ENCODE measurements around the gene ERC2. TPM values are rescaled to one million over a fixed set of nuclear protein-coding genes. Genes with fewer than 3 reads are reported as not detected.

ERC2 gene
- total RNA-seq, 1 donor from 2014 or later = 3.4 TPM

DNA sequence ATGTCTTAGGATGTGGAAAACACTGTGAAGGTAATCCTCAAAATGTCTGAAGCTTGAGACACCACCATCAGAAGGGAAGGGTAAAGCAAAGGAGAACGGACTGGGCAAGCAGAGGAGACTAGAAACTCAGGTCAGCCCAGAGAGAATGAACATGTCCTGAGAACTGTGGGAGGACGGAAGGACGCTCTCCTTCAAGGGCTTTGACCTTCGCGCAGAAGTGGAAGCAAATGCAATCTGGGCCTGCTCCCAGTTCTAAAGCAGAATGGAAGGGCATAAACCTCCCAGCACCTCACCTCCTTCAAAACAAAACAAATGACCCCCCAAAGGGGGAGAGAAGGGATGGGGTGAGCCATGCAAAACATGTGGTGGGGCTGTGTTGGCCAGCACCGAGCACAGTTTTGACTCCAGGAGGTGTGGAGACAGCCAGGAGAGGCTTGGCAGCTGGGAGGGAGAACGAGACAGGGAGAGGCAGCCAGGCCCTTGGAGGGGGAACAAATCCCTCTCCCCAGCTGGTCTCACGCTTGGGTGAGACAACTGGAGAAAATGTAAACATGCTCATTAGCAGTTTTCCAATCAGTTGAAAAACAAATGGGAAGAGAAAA lies 758.8 kb downstream of the ERC2 start:
- DNase-seq = peak; percentile 42

GRCh38 chr3:55708921-55709320 lies 759.3 kb downstream of the ERC2 start:
- no peak for DNase-seq

GRCh38 chr3:55708242-55708641 lies 760.0 kb downstream of the ERC2 start:
- no peak for DNase-seq

DNA sequence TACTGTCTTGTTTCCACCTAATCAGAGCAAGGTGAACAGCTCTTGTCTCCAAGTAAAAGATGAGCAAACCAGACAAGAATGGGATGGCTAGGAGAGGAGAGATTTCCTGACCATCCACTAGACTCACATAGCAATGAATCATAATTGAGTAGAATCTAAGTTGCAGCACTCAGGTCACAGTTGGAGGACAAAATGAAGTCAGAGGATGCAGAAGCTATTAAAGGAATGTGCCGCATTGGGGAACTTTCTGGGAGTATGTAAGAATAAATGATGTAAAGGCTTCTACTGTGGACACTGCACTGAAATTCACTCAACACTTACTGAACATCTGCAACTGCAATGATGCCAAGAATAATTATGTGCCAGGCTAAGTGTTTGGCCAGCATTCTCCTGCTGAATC lies 763.7 kb downstream of the ERC2 start:
- DNase-seq = no peak

DNA sequence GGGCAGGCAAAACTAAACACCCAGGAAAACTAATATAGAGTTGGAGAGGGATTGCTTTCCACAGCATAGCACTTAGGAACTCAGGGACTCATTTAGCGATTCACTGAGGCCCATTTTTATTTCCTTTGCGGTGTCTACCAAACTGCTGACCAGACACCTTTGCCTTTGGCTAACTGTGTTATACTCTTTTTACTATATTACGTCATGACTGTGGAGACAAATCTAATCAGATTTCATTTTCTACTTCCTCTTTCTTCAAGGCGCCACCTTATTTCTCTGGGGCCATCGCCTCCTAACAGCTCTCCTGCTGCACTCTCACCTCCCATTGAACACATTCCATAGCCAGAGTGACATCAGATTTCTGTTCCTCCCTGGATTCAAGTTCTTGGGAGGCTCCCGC lies 765.4 kb downstream of the ERC2 start:
- no peak for DNase-seq

- peak; percentile 47 for DNase-seq
Measured at GRCh38 chr3:55701997-55702396, 766.3 kb downstream of the ERC2 start.

DNA sequence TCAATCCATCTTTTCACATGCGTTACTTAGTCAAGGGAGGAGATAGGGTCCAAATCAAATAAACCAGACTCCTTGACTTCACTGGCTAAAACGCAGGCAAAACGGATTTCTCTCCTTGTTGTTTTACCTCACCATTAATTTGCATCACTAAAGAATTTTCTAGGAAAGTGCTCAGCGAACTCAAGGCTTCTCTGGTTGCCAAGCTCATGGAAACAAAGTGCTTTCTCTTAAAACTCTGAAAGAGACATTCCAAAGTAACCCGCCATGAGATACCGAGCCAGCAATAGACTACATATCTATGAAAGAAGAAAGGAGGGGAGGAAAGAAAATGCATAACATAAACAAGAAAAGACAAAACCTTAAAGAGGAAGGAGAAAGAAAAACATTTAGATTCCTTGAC lies 769.4 kb downstream of the ERC2 start:
- no peak for DNase-seq

GRCh38 chr3:55697177-55697865 lies 770.9 kb downstream of the ERC2 start:
- no peak for DNase-seq

DNA sequence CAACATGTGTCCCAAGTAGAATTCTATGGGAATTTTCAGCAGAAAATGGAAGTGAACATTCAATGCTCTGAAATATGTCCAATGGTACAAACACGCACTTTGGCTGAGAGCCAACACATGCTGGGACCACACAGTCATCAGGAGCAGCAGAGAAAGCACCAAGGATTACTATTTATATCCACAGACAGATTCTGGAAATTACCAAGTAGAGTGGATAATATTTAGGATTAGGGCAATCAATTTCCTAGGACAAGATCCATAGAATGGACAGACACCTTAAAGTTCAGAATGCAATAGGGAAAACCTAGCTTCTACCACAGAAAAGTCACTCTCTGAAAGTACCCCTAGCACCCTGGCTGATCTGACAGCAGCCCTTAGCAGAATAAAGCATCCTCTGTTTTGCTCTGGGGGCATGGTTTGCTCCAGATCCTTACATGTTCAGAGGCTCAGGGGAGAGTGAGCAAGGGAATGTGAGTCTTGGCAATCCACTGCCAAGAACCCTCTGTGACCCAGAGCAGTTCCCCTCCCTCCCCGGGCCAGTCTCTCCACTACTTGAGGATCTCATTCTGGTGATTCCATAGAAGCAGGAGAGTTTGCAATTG lies 775.2 kb downstream of the ERC2 start:
- DNase-seq = peak; percentile 69

DNA sequence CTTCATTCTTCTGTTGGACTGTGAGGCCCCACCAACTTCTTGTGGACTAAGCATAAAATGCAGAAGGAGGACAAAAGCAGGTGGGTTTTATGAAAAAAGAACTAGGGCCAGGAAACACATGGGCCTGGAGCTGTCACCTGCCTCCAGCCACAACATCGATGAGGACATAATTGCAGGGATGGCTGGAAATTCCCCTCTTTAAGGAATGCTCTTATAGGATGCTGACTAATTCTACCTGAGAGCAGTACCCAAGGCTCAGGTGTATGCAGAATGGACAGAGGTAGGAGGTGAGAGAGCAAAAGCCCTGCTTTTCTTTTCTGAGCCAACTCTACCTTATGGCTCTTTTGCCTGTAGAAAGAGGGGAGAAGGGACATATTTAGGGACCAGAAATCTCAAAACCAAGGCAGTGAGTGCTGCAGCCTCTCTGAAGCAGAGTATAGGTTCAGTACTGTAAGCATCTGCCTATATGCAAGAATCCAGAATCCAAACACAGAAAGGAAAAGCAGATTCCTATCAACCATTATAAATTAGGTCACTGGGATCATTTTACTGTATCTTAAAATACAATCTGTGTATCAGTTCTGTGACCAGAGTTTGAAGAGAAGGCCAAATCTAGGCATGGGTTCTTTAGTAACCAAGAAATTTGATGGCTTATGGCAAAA lies 775.8 kb downstream of the ERC2 start:
- no peak for DNase-seq

GRCh38 chr3:55691141-55691540 lies 777.1 kb downstream of the ERC2 start:
- no peak for DNase-seq

DNA sequence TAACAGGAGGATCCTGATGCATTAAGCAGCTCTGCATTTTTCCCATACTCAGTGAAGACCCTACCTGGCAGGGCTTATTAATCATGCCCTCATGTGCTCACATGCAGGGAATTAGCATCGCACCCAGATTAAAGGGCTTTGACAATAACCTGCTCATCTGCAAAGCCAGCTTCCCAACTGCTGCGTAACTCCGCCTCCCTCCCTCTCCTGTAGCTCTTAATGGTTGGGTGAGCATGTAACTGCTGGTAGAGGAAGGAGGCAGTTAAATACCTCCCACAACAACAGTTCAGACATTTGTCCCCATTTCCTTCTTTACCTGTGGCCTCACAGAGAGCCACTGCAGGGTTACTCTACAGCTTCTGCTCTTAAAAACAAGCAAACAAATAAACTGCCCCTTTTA lies 777.5 kb downstream of the ERC2 start:
- peak; percentile 41 for DNase-seq

GRCh38 chr3:55690177-55690576 lies 778.1 kb downstream of the ERC2 start:
- DNase-seq = no peak

DNA sequence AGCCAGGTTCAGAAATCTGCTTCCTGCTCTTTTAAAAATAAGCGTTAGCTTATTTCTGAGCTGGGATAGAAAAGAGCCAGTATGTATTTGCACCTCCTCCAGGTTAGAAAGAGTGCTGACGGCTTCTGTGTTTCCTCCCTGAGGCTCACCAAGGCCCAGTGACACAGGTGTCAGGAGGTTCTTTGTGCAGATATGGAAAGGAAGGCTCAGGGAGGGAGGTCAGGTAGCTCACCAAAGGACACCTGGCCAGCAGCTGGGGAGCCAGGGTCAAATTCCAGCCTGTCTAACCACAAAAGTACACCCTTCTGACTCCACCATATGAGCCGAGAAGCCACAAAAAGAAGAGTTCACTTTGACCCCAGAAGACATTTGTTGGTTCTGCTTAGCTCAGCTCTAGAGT lies 780.1 kb downstream of the ERC2 start:
- DNase-seq = no peak

DNA sequence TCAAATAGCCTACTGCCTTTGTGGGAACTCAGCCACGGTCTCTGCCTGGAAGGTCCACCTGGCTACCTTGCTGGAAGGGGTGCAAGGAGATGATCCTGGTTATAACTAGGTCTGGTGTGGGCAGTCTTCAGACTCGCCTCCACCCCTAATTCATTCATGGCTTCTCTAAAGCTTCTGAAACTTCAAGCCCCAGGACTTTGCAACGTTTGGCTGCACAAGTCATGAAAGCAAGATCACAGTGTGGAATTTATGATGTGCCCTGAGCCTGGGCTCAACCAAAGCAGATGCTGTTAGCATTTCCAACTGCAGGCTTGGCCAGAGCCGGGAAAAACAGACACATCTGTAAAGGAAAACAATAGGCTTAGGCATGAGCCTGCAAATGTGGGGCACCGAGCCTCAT lies 780.7 kb downstream of the ERC2 start:
- DNase-seq = no peak

DNA sequence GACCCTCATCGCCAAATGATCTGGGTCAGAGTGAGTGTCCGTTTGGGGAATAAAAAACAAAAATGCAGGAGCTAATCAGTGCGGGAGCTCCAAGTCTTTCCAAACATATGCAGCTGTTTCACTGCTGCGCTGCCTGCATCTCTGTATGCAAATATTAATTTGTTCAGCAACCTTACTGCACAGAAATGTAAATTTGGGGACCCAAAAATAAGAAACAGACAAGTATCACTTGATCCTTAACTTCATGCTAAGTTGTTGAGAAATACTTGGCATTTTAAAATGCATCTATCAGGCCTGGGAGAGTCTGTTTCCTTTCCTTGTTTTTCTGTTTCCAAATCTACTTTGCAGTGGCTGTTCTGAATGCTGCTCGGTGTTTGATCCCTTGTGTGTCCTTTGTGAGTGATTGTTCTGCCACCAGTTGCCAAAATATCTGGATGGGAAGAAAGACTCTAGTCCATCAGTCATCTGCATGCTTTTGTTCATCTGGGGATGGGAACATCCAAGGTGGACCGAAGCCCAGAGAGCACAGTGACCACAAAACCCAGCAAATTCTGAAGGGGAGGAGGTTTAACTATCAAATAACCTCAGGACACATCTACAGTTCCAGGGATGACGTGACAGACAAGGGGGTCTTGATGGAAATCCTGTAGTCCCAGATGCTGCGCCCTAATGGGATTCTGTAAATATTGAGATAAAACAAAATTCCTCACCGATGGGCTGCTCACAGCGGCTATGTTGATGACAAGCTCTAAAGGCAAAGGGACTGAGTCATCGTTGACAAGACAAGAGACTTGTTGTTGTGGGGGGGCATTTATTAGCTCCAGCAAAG lies 781.6 kb downstream of the ERC2 start:
- DNase-seq = peak; percentile 19

- peak; percentile 37 for DNase-seq
Measured at GRCh38 chr3:55683666-55684270, 784.5 kb downstream of the ERC2 start.

DNA sequence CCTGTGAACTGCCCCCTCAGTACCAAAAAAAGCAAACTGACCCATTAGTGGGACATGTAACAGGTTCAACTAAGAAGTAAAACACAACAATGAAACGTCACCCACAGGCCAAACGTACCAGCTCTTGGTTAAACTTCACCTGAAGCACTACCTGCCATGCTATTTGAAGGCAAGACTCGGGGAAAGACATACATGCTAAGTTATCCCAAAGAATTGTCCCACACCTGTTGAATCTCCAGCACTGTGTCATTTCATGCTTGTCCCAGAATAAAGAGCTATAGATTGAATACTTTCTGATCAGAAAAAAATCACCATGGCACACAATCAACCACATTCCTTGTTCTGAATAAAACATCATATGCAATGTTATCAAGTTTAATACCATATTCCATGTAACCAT lies 785.8 kb downstream of the ERC2 start:
- DNase-seq = no peak

DNA sequence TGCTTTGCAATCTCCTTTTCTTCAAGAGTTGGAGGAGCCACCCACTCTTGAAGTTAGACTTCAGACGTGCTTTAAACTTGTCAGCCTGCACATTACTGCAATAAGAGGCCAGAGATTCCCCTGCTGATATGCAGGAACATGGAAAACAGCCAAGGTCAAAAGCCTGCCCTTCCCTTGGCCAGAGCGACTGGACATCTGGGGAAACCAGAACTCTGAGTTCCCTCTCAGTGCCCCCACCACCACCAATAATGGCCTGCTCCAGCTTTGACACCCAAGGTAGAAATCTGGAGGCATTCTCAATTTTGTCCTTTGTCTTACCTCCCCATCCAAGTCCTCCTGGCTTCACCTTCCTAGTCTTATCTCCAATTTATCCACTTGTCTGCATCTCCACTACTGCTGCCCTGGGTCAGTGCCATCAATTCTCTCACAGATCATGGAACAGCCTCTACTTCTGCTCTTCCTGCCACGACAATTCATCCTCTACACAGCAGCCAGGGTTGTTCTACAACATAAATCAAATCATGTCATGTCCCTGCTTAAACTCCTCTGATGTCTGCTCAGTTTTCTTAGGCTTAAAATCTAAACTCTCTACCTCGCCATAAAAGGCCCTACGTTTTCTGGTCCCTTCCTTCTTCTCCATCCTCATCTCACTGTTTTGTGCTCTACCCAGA lies 789.6 kb downstream of the ERC2 start:
- no peak for DNase-seq

GRCh38 chr3:55676643-55677042 lies 791.6 kb downstream of the ERC2 start:
- DNase-seq = no peak

DNA sequence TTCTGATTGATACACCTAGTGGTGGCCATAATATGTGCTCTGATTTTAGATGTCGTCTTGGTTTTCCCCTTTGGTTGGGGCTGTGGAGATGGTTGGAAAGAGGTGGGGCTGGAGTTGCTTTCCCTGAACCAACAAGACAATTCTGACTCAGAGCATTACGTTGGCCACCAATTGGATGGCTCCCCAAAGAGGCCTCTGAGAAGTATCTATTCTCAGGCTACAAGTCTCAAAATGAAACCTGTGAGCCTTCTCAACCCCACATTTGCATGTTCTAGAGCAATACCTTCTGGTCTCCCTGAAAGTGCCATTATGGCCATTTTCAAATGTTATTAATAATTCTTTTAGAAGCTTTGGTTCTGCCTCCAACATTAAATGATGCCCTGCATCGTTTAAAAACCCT lies 792.8 kb downstream of the ERC2 start:
- DNase-seq = no peak
